ENCODE results near the gene TTLL5.
"Not testable (repeated sequence)": the region's sequence is repeated elsewhere in the genome, so short reads cannot be mapped to it uniquely, and the experiment has no call there.

Gene TTLL5

GRCh38 chr14:75907756-75908359 is 246.8 kb downstream of the TTLL5 start:
- no peak for DNase-seq (ENCODE audit: low read depth)

GRCh38 chr14:75909630-75910029 is 248.6 kb downstream of the TTLL5 start:
- DNase-seq (ENCODE audit: low read depth) = no peak

- DNase-seq (ENCODE audit: low read depth) = no peak
Measured at GRCh38 chr14:75910048-75910447, 249.0 kb downstream of the TTLL5 start.

- DNase-seq (ENCODE audit: low read depth) = no peak
Measured at GRCh38 chr14:75911883-75912282, 250.8 kb downstream of the TTLL5 start.

GRCh38 chr14:75913183-75913582 is 252.1 kb downstream of the TTLL5 start:
- DNase-seq (ENCODE audit: low read depth) = no peak

GRCh38 chr14:75915045-75915444 is 254.0 kb downstream of the TTLL5 start:
- no peak for DNase-seq (ENCODE audit: low read depth)

GRCh38 chr14:75917322-75917945 is 256.4 kb downstream of the TTLL5 start:
- DNase-seq (ENCODE audit: low read depth) = no peak

- DNase-seq (ENCODE audit: low read depth) = no peak
Measured at GRCh38 chr14:75917946-75918335, 256.9 kb downstream of the TTLL5 start.

- DNase-seq (ENCODE audit: low read depth) = not testable (repeated sequence)
Measured at GRCh38 chr14:75920421-75920820, 259.4 kb downstream of the TTLL5 start.

- not testable (repeated sequence) for DNase-seq (ENCODE audit: low read depth)
Measured at GRCh38 chr14:75925141-75925840, 264.2 kb downstream of the TTLL5 start.

GRCh38 chr14:75926431-75927115 is 265.5 kb downstream of the TTLL5 start:
- no peak for DNase-seq (ENCODE audit: low read depth)

GRCh38 chr14:75927564-75928087 is 266.6 kb downstream of the TTLL5 start:
- DNase-seq (ENCODE audit: low read depth) = no peak

- DNase-seq (ENCODE audit: low read depth) = no peak
Measured at GRCh38 chr14:75928690-75929181, 267.7 kb downstream of the TTLL5 start.

- no peak for DNase-seq (ENCODE audit: low read depth)
Measured at GRCh38 chr14:75933712-75934296, 272.8 kb downstream of the TTLL5 start.

- DNase-seq (ENCODE audit: low read depth) = no peak
Measured at GRCh38 chr14:75934998-75935628, 274.1 kb downstream of the TTLL5 start.

- DNase-seq (ENCODE audit: low read depth) = peak; percentile 6
Measured at GRCh38 chr14:75939200-75939599, 278.2 kb downstream of the TTLL5 start.

- DNase-seq (ENCODE audit: low read depth) = peak; percentile 11
Measured at GRCh38 chr14:75941030-75941429, 280.0 kb downstream of the TTLL5 start.

GRCh38 chr14:75944607-75945241 is 283.7 kb downstream of the TTLL5 start:
- no peak for DNase-seq (ENCODE audit: low read depth)

- DNase-seq (ENCODE audit: low read depth) = no peak
Measured at GRCh38 chr14:75946785-75947184, 285.7 kb downstream of the TTLL5 start.

GRCh38 chr14:75952489-75952888 is 291.4 kb downstream of the TTLL5 start:
- DNase-seq (ENCODE audit: low read depth) = no peak

- no peak for DNase-seq (ENCODE audit: low read depth)
Measured at GRCh38 chr14:75959031-75959430, 298.0 kb downstream of the TTLL5 start.

Measured in EH (cell line).